Heart left ventricle (tissue), 16 donors: Measurements from ENCODE around the gene PRKCA. TPM values are rescaled to one million over a fixed set of nuclear protein-coding genes. Genes with fewer than 3 reads are reported as not detected.
"Not testable (repeated sequence)": the region's sequence is repeated elsewhere in the genome, so short reads cannot be mapped to it uniquely, and the experiment has no call there.

ENCODE experiments used
- ATAC-seq, 4 donors: fragments of 200-7000 bp; cut with Tn5 transposase; one replicate each; pipeline ENCODE4 v1.9.1; 2020 to 2022; ENCODE audit warnings: moderate library complexity in 4 of 4, mild to moderate bottlenecking in 3 of 4, moderate number of reproducible peaks in 1 of 4
- DNase-seq, 5 donors: peaks; one replicate each; pipeline ENCODE4 v3.0.0-alpha.2; 2020
- H3K27ac ChIP-seq, 12 donors: fragments of 200-600 bp; sonication (generic) in 4 of 12; one replicate each; pipeline versions ENCODE4 v1.5.0 to v1.8.0; 2016 to 2022; ENCODE audit warnings: mild to moderate bottlenecking in 2 of 12
- H3K27me3 ChIP-seq, 9 donors: fragments of 200-600 bp; sonication (generic) in 2 of 9; one replicate each; pipeline versions ENCODE4 v1.5.1 to v1.8.0; 2016 to 2022; ENCODE audit warnings: mild to moderate bottlenecking in 3 of 9
- H3K36me3 ChIP-seq, 9 donors: fragments of 200-600 bp; sonication (generic) in 2 of 9; one replicate each; pipeline versions ENCODE4 v1.5.0 to v1.8.0; 2018 to 2022; ENCODE audit warnings: mild to moderate bottlenecking in 2 of 9
- H3K4me1 ChIP-seq, 12 donors: fragments of 200-600 bp; sonication (generic) in 4 of 12; one replicate each; pipeline versions ENCODE4 v1.5.0 to v1.8.0; 2016 to 2022; ENCODE audit warnings: mild to moderate bottlenecking in 3 of 12
- H3K4me3 ChIP-seq, 12 donors: fragments of 200-600 bp; sonication (generic) in 4 of 12; one replicate each; pipeline versions ENCODE4 v1.5.0 to v1.8.0; 2017 to 2022; ENCODE audit warnings: mild to moderate bottlenecking in 9 of 12, moderate library complexity in 4 of 12
- H3K9me3 ChIP-seq, 12 donors: fragments of 200-600 bp; sonication (generic) in 4 of 12; one replicate each; pipeline versions ENCODE4 v1.5.0 to v1.8.0; 2016 to 2022; ENCODE audit warnings: mild to moderate bottlenecking in 1 of 12
- POLR2A ChIP-seq, 2 donors: fragments of 450-650 bp; IDR thresholded peaks; one replicate each; pipeline ENCODE4 v1.6.1; 2017; ENCODE audit warnings: antibody characterized with exemption in 2 of 2, mild to moderate bottlenecking in 2 of 2, moderate library complexity in 2 of 2
- WGBS, 4 donors: extraction: QIAGEN DNeasy Blood & Tissue Kit in 2 of 4; methylation state at CpG; one replicate each; pipeline versions ENCODE4 v1.1.5 to v1.1.7; 2013 to 2018; 5-methylcytosine and 5-hydroxymethylcytosine counted together
- intact Hi-C, 10 donors: fragments of 100-400 bp; cut with DNase I; formaldehyde crosslinking; loops; one replicate each; pipeline versions ENCODE4 v1.11.1 to v1.14.2; 2022
- polyA plus RNA-seq, 2 donors: library from polyadenylated mRNA; stranded (reverse); fragments of 200-250 nt; gene quantifications; one replicate each; pipeline ENCODE4 v1.2.3, GENCODE V29; 2013
- total RNA-seq, 9 donors: library from RNA; depleted of rRNA in 2 of 9; stranded (reverse); fragments of >200 nt in 2 of 9; fragmentation: NEBNext Ultra II Directional in 3 of 9; extraction: Animal tissue kit (Norgen Biotek cat#: 25700) in 3 of 9; gene quantifications; one replicate each; pipeline versions ENCODE4 v1.1.0 to v1.2.4, GENCODE V29; 2016 to 2023
- TF ChIP-seq, protein P1 (sequence below), 12 donors: fragments of 200-600 bp; sonication (generic) in 4 of 12; IDR thresholded peaks; one replicate each; pipeline versions ENCODE4 v1.5.0 to v1.8.0; 2018 to 2022; ENCODE audit warnings: antibody characterized with exemption in 12 of 12, mild to moderate bottlenecking in 5 of 12
- donor health status: ischemic (EF 13 %, LVEDD 7.1; RV severe dilation, severe dysfunction).
- donor health status: healthy with polysubstance abuse.
- donor health status: DM: no; HTN: yes; CAD: no.
- donor health status: DM: no; HTN: no; CAD: no.
- donor health status: ischemic (EF 25% LVEDD 6.9; RV normal size, moderate dysfunction).
- donor health status: ischemic (EF 25% LVEDD 5.7; RV mildly dilated, moderate dysfunction).
- donor health status: healthy.
- donor health status: DM: yes; HTN: yes; CAD: no.
- donor health status: ischemic (EF 35%, LVEDD 5.7; RV mildly dilated, moderate dysfunction).
- donor health status: nonischemic (EF 11% LVEDD 7.7; RV severe dilation, severe dysfunction).
- donor health status: DM: yes; HTN: yes; CAD: no.
- donor health status: PGD.
- donor health status: ischemic (EF 29% LVEDD 5.4; RV normal size, mild dysfunction).
- donor health status: nonischemic (EF 23%, LVEDD 6.1; RV moderate dilation, normal function).

PRKCA gene
- total and polyA plus RNA-seq, 11 donors = 3.4 to 26.8 (median 11.4) TPM

DNA sequence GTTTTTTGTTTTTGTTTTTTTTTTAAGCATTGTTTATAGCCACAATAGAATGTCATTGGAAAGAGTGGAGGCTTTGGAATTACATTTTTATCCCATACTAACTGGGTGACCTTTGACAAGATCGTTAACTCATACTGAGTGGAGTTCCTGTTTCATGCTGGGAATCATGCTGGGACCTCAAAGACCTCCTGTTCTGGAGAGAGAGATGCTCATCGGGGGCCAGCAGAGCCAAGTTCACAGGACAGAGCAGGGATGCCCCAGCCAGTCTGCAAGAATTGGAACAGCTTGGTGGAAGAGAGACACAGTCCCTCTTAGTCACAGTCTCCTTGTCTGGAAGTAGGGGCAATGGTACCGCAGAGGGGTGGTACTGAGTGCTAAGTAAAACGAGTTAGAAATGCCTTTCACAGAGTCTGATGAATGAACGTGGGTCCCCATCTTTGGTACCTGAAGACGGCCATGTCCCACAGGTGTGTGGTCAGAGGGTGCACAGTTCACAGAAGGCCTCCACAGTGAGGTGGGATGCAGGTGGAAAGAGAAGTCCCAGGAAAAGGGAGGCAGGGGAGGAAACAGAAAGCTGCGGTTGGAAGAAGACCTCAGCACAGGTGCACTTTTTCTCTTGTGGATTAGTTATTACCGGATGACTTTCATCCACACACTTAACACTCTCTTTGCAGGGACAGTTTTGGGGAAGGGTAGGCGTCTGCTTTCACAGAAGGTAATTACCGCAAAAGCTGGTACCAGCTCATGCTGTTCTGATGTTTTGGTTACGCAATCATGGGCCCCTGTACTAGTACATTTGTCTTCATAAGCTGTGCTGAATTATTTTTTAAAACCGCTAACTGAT, 147.8 kb downstream of the PRKCA start:
- TF ChIP-seq, protein P1, sequence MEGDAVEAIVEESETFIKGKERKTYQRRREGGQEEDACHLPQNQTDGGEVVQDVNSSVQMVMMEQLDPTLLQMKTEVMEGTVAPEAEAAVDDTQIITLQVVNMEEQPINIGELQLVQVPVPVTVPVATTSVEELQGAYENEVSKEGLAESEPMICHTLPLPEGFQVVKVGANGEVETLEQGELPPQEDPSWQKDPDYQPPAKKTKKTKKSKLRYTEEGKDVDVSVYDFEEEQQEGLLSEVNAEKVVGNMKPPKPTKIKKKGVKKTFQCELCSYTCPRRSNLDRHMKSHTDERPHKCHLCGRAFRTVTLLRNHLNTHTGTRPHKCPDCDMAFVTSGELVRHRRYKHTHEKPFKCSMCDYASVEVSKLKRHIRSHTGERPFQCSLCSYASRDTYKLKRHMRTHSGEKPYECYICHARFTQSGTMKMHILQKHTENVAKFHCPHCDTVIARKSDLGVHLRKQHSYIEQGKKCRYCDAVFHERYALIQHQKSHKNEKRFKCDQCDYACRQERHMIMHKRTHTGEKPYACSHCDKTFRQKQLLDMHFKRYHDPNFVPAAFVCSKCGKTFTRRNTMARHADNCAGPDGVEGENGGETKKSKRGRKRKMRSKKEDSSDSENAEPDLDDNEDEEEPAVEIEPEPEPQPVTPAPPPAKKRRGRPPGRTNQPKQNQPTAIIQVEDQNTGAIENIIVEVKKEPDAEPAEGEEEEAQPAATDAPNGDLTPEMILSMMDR (IDR thresholded peaks at IDR 0.05) = no peak
- no peak for TF ChIP-seq POLR2A (IDR thresholded peaks at IDR 0.05)
- 82 to 88% (median 83%) methylated on average over 12 of the region's 12 CpGs for WGBS, 4 donors
- DNase-seq = no peak
- intact Hi-C loops = no loop called here
- peaks cover 0 to 12% (median 0%) of the 10 kb centered on the region in 12 donors for H3K4me1 ChIP-seq
- H3K27me3 ChIP-seq = no peaks in the 10 kb centered on the region
- H3K4me3 ChIP-seq = no peak overlapping the region
- H3K27ac ChIP-seq = no peak overlapping the region
- H3K36me3 ChIP-seq = no peaks in the 10 kb centered on the region
- no peak for ATAC-seq
- no peaks in the 10 kb centered on the region for H3K9me3 ChIP-seq

DNA sequence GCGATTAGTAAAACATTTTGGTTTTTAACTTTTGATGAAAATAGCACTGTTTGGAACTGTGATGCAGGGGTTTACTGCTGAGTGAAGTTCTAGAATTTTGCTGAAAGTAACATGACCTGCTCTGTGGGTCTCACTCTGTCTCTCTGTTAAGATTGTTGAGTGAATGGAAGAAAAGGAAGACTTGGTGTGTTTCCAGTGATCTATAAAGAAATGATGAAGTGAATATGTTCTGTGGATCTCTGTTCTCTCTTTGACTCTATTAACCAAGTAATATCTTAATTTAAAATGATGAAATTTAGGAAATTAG, 148.4 kb downstream of the PRKCA start:
- peaks cover 0 to 12% (median 0%) of the 10 kb centered on the region in 12 donors for H3K4me1 ChIP-seq
- no peaks in the 10 kb centered on the region for H3K36me3 ChIP-seq
- 89 to 100% (median 97%) methylated on average over 1 of the region's 1 CpG for WGBS, 4 donors
- no peak overlapping the region for H3K4me3 ChIP-seq
- TF ChIP-seq POLR2A (IDR thresholded peaks at IDR 0.05) = no peak
- TF ChIP-seq, protein P1 (IDR thresholded peaks at IDR 0.05) = no peak
- no peak overlapping the region for H3K27ac ChIP-seq
- no peaks in the 10 kb centered on the region for H3K9me3 ChIP-seq
- DNase-seq = no peak
- ATAC-seq = no peak
- intact Hi-C loops = no loop called here
- H3K27me3 ChIP-seq = no peaks in the 10 kb centered on the region

DNA sequence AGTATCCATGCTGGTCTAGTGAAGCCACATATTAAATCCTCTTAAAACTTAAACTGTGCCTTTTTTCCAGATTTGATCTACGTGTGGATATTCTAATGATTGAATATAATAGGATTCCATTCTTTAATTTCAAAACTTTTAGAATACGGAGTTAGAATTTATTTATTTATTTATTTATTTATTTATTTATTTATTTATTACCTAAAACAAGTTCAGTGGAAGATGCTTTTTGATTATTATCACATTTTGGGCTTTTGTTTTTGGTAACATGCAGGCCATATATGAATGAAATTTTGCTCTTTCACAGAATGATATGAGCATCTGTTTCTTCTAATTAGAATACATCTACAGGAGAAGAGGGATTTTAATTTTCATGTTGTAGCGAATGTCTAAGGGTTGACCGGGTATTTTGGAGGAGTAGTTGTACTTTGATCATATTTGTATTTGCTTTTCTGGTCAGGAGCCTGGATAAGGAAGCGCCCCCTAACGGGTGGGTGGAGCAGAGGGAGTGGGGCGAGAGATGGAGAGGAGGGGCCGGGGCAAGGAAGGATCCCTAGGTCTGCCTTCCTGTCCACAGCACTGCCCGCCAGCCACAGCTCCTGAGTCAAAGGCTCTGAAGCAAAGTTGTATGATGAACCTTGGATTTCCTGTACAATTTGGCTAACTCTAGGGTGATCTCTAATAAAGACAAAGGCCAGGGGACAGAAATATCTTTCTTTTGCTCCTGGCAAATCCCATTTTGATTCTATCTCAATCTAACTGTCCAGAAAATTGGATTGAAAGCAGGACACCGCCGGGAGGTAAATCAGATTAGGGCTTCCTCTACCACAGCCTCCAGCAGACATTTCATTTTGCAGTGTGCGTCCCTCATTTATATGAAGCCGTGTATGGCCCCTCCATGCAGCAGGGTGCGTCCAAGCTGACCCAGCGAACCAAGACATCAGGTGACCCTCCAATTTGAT, 149.1 kb downstream of the PRKCA start:
- Histone ChIP-seq H3K4me3 (no peak overlapping the region), H3K9me3 (no peaks in the 10 kb centered on the region), H3K36me3 (no peaks in the 10 kb centered on the region), H3K27me3 (no peaks in the 10 kb centered on the region), H3K27ac (no peak overlapping the region), H3K4me1 (peaks cover 0 to 12% (median 0%) of the 10 kb centered on the region in 12 donors)
- no peak for DNase-seq
- WGBS, 4 donors = 71 to 76% (median 75%) methylated on average over 15 of the region's 15 CpGs
- ATAC-seq = no peak
- TF ChIP-seq, protein P1 (IDR thresholded peaks at IDR 0.05) = no peak
- no peak for TF ChIP-seq POLR2A (IDR thresholded peaks at IDR 0.05)
- intact Hi-C loops = no loop called here

DNA sequence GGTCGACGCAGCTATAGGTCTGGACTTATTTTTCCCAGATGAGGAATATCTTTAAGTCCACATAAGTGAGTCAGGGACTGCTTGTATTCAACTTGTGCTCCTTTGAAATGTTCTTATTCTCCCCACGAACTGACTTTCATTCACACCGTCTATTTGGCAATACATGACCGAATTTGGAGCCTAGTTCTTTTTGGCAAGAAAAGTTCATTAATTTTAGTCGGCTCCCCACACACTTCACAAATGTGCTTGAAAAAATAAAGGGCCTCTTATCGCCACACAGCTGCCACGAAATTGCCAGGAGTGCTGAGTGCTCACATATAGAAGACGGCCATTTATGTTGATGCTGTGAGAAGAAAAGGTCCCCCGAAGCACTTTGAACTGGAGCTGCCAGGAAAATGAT, 152.6 kb downstream of the PRKCA start:
- no peaks in the 10 kb centered on the region for H3K36me3 ChIP-seq
- ATAC-seq (no peak), DNase-seq (no peak)
- intact Hi-C loops = loop anchor here in 1 of 10 donors (5.0 kb wide), 1 partner anchor 308 kb away; no protein-coding TSS in a partner anchor
- no peak overlapping the region for H3K27ac ChIP-seq
- H3K4me3 ChIP-seq = no peak overlapping the region
- 84 to 89% (median 88%) methylated on average over 10 of the region's 10 CpGs for WGBS, 4 donors
- TF ChIP-seq, protein P1 (IDR thresholded peaks at IDR 0.05) = no peak
- TF ChIP-seq POLR2A (IDR thresholded peaks at IDR 0.05) = no peak
- no peaks in the 10 kb centered on the region for H3K27me3 ChIP-seq
- peaks cover 0 to 9% (median 0%) of the 10 kb centered on the region in 12 donors for H3K9me3 ChIP-seq
- peaks cover 0 to 27% (median 0%) of the 10 kb centered on the region in 12 donors for H3K4me1 ChIP-seq

DNA sequence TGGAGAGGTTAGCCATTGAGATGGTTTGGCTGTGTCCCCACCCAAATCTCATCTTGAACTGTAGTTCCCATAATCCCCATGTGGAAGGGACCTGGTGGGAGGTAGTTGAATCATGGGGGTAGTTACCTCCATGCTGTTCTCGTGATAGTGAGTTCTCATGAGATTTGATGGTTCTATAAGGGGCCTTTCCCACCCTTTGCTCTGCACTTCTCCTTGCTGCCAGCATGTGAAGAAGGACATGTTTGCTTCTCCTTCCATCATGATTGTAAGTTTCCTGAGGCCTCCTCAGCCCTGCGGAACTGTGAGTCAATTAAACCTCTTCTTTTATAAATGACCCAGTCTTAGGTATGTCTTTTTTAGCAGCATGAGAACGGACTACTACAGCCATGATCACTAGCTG, 155.1 kb downstream of the PRKCA start:
- intact Hi-C loops = loop anchor here in 1 of 10 donors (5.0 kb wide), 1 partner anchor 310 kb away; no protein-coding TSS in a partner anchor

More for the DNA sequence above, 155.1 kb downstream of the PRKCA start:
- not testable (repeated sequence) for H3K4me3 ChIP-seq, H3K27me3 ChIP-seq, DNase-seq, H3K9me3 ChIP-seq, ATAC-seq, H3K27ac ChIP-seq, H3K36me3 ChIP-seq
- 90 to 96% (median 94%) methylated on average over 3 of the region's 3 CpGs for WGBS, 4 donors
- H3K4me1 ChIP-seq = peaks cover 0 to 44% (median 0%) of the 10 kb centered on the region in 12 donors
